Endodermal cell (in vitro differentiated cells): ENCODE measurements around the gene HSPG2. TPM values are rescaled to one million over a fixed set of nuclear protein-coding genes. Genes with fewer than 3 reads are reported as not detected.

Experiments
- DNase-seq: peaks from one replicate; pipeline ENCODE4 v3.0.0-alpha.2; 2017
- H3K27ac ChIP-seq: 2 replicates; pipeline ENCODE4 v1.5.1; 2013; ENCODE audit warnings: mild to moderate bottlenecking, low read depth, low read length, moderate library complexity
- H3K27me3 ChIP-seq: 2 replicates; pipeline ENCODE4 v1.6.1; 2013; ENCODE audit warnings: mild to moderate bottlenecking, low read length, moderate library complexity; ENCODE audit not compliant: insufficient read depth, control insufficient read depth, poor library complexity, severe bottlenecking
- H3K36me3 ChIP-seq: 2 replicates; pipeline ENCODE4 v1.7.0; 2013; ENCODE audit warnings: mild to moderate bottlenecking, low read length, moderate library complexity; ENCODE audit not compliant: control insufficient read depth, insufficient read depth
- H3K4me1 ChIP-seq: one replicate; pipeline ENCODE4 v1.7.0; 2013; ENCODE audit warnings: low read length; ENCODE audit not compliant: control insufficient read depth, insufficient read depth
- H3K4me3 ChIP-seq: 2 replicates; pipeline ENCODE4 v1.5.1; 2013; ENCODE audit warnings: mild to moderate bottlenecking, low read length, moderate library complexity
- H3K9ac ChIP-seq: 2 replicates; pipeline ENCODE4 v1.6.1; 2013; ENCODE audit warnings: mild to moderate bottlenecking, low read length, moderate library complexity; ENCODE audit not compliant: poor library complexity, severe bottlenecking; ENCODE audit errors: extremely low read depth
- H3K9me3 ChIP-seq: 2 replicates; pipeline ENCODE4 v1.6.1; 2013; ENCODE audit warnings: mild to moderate bottlenecking, low read length, moderate library complexity; ENCODE audit not compliant: control insufficient read depth
- H3K27ac Mint-ChIP-seq: 2 replicates; pipeline ENCODE4 v1.8.0; 2020; ENCODE audit warnings: mixed read lengths
- H3K27me3 Mint-ChIP-seq: 2 replicates; pipeline ENCODE4 v1.8.0; 2021; ENCODE audit warnings: mild to moderate bottlenecking, mixed read lengths; ENCODE audit not compliant: insufficient read depth
- H3K36me3 Mint-ChIP-seq: 2 replicates; pipeline ENCODE4 v1.8.0; 2020; ENCODE audit warnings: low read depth, mixed read lengths
- H3K4me1 Mint-ChIP-seq: 2 replicates; pipeline ENCODE4 v1.8.0; 2020; ENCODE audit warnings: mixed read lengths
- H3K4me3 Mint-ChIP-seq: 2 replicates; pipeline ENCODE4 v1.8.0; 2020; ENCODE audit warnings: mild to moderate bottlenecking, moderate library complexity, mixed read lengths
- H3K9me3 Mint-ChIP-seq: 2 replicates; pipeline ENCODE4 v1.8.0; 2020; ENCODE audit warnings: mild to moderate bottlenecking, mixed read lengths
- whole genome bisulfite sequencing, 2 experiments: methylation state at CpG; one replicate each; pipeline versions ENCODE4 v1.1.5 to v1.1.7; 2013; ENCODE audit warnings: missing lambda C conversion rate in 2 of 2, mixed read lengths in 1 of 2; ENCODE audit not compliant: insufficient coverage in 1 of 2, insufficient read length in 1 of 2; 5-methylcytosine and 5-hydroxymethylcytosine counted together
- total RNA-seq, 2 donors: library from RNA; stranded (reverse); fragmentation: NEBNext Ultra II Directional in 1 of 2; extraction: Animal tissue kit (Norgen Biotek cat#: 25700) in 1 of 2; gene quantifications; 2 replicates in 1 of 2; 3 replicates in 1 of 2; pipeline ENCODE4 v1.2.1, GENCODE V29; 2021
- TF ChIP-seq, protein P1 (sequence below): fragments of 200-600 bp; sonication (generic); conservative IDR thresholded peaks from 2 replicates; pipeline ENCODE4 v1.5.0; 2021; ENCODE audit warnings: antibody characterized with exemption, mild to moderate bottlenecking

HSPG2 gene
- total RNA-seq, 2 donors from 2014 or later = 222 to 227 TPM

- Histone ChIP-seq H3K9me3 (peaks cover 13% of the 10 kb centered on the region), H3K36me3 (peaks cover 78% of the 10 kb centered on the region), H3K27me3 (no peaks in the 10 kb centered on the region), H3K4me3 (no peak overlapping the region), H3K9ac (no peak overlapping the region), H3K4me1 (no peaks in the 10 kb centered on the region), H3K27ac (no peak overlapping the region)
- TF ChIP-seq, protein P1, sequence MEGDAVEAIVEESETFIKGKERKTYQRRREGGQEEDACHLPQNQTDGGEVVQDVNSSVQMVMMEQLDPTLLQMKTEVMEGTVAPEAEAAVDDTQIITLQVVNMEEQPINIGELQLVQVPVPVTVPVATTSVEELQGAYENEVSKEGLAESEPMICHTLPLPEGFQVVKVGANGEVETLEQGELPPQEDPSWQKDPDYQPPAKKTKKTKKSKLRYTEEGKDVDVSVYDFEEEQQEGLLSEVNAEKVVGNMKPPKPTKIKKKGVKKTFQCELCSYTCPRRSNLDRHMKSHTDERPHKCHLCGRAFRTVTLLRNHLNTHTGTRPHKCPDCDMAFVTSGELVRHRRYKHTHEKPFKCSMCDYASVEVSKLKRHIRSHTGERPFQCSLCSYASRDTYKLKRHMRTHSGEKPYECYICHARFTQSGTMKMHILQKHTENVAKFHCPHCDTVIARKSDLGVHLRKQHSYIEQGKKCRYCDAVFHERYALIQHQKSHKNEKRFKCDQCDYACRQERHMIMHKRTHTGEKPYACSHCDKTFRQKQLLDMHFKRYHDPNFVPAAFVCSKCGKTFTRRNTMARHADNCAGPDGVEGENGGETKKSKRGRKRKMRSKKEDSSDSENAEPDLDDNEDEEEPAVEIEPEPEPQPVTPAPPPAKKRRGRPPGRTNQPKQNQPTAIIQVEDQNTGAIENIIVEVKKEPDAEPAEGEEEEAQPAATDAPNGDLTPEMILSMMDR = no peak
- no peak for DNase-seq
- 98 to 100% methylated on average over 2 to 4 of the region's 4 CpGs for WGBS, 2 experiments
- H3K4me3 Mint-ChIP-seq = no peak overlapping the region
- H3K4me1 Mint-ChIP-seq = no peaks in the 10 kb centered on the region
- no peaks in the 10 kb centered on the region for H3K27me3 Mint-ChIP-seq
- H3K27ac Mint-ChIP-seq = no peak overlapping the region
- peaks cover 81% of the 10 kb centered on the region for H3K36me3 Mint-ChIP-seq
- H3K9me3 Mint-ChIP-seq = peaks cover 19% of the 10 kb centered on the region
These were observed 101.1 kb downstream of the HSPG2 start for GRCh38 chr1:21836010-21836409.

DNA sequence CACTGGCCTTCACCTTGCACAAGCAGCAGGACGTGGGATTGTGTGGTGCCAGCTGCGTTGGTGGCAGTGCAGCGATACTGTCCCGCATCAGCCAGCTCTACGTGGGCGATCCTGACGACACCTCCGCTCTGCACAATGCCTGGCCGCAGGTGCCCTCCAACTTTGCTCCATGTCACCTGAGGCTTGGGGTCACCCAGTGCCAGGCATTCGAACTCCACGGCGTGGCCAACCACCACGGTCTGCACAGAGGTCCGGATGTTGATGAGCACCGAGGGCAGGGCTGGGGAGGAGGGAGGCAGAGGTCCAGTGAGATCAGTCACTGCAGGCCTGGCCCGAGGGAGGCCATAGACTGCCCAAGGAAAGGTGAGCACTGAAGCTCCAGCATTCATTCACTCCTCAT, 102.4 kb downstream of the HSPG2 start:
- H3K4me3 Mint-ChIP-seq = no peak overlapping the region
- peaks cover 13% of the 10 kb centered on the region for H3K9me3 ChIP-seq
- no peak overlapping the region for H3K27ac Mint-ChIP-seq
- H3K27ac ChIP-seq = no peak overlapping the region
- H3K4me1 ChIP-seq = no peaks in the 10 kb centered on the region
- 89 to 93% methylated on average over 10 to 16 of the region's 16 CpGs for WGBS, 2 experiments
- H3K27me3 ChIP-seq = no peaks in the 10 kb centered on the region
- H3K9me3 Mint-ChIP-seq = peaks cover 19% of the 10 kb centered on the region
- peaks cover 75% of the 10 kb centered on the region for H3K36me3 Mint-ChIP-seq
- no peak overlapping the region for H3K4me3 ChIP-seq
- no peaks in the 10 kb centered on the region for H3K27me3 Mint-ChIP-seq
- H3K4me1 Mint-ChIP-seq = no peaks in the 10 kb centered on the region
- DNase-seq = no peak
- H3K36me3 ChIP-seq = peaks cover 71% of the 10 kb centered on the region
- H3K9ac ChIP-seq = no peak overlapping the region
- TF ChIP-seq, protein P1 = no peak

- 79% methylated on average over 1 of the region's 1 CpG; no CpG with 5 or more reads in 1 of the 2 experiments for WGBS, 2 experiments
- Histone ChIP-seq H3K9ac (no peak overlapping the region), H3K27me3 (no peaks in the 10 kb centered on the region), H3K9me3 (peaks cover 13% of the 10 kb centered on the region), H3K27ac (no peak overlapping the region), H3K4me3 (no peak overlapping the region), H3K4me1 (no peaks in the 10 kb centered on the region), H3K36me3 (peaks cover 66% of the 10 kb centered on the region)
- Mint-ChIP-seq H3K36me3 (peaks cover 73% of the 10 kb centered on the region), H3K4me1 (no peaks in the 10 kb centered on the region), H3K4me3 (no peak overlapping the region), H3K27me3 (no peaks in the 10 kb centered on the region), H3K27ac (no peak overlapping the region), H3K9me3 (peaks cover 19% of the 10 kb centered on the region)
- no peak for DNase-seq
- TF ChIP-seq, protein P1 = no peak
These were observed 103.0 kb downstream of the HSPG2 start for GRCh38 chr1:21834094-21834493.
